GM12878 (cell line): ENCODE results near the gene GFAP. TPM values are rescaled to one million over a fixed set of nuclear protein-coding genes. Genes with fewer than 3 reads are reported as not detected.

Experiments
- ATAC-seq: fragments of 200-7000 bp; cut with Tn5 transposase; 3 replicates; pipeline ENCODE4 v1.9.1; 2020; ENCODE audit warnings: mild to moderate bottlenecking, moderate library complexity
- BruUV-seq: library from RNA; stranded (reverse); fragments of 400-500 nt; replicated peaks from 2 replicates; lab custom pipeline; 2021; lab: Mats Ljungman, UMichigan
- CTCF ChIA-PET: fragments of 300-600 bp; sonication (Branson Sonifier 250); formaldehyde crosslinking; extraction: SDS; loops from one replicate; lab custom pipeline; 2021; ENCODE audit warnings: inconsistent platforms; lab: Yijun Ruan, JAX
- POLR2A ChIA-PET: fragments of 350-600 bp; formaldehyde crosslinking; extraction: SDS; loops from one replicate; lab custom pipeline; 2021; ENCODE audit warnings: inconsistent platforms; lab: Charles Lee
- RAD21 ChIA-PET: fragments of 300-600 bp; sonication (Branson Sonifier 250); formaldehyde crosslinking; loops from one replicate; lab custom pipeline; 2023; ENCODE audit warnings: antibody characterized with exemption; ENCODE audit not compliant: unreplicated experiment; lab: Charles Lee
- SMC1A ChIA-PET: fragments of 300-600 bp; sonication (Branson Sonifier 250); formaldehyde crosslinking; loops from one replicate; lab custom pipeline; 2023; ENCODE audit not compliant: unreplicated experiment, uncharacterized antibody; lab: Charles Lee
- DNase-seq: peaks from one replicate; pipeline ENCODE4 v3.0.0-alpha.2; 2011; ENCODE audit warnings: low read depth, low spot score
- FAIRE-seq: peaks from 3 replicates; lab custom pipeline; 2011; peaks lifted over from hg19 to GRCh38; lab: Jason Lieb, UNC
- H2AFZ ChIP-seq: 2 replicates; pipeline ENCODE4 v1.6.0; 2011; ENCODE audit warnings: low read depth, low read length, control low read depth; ENCODE audit not compliant: control insufficient read depth
- H3K27ac ChIP-seq: 2 replicates; pipeline ENCODE4 v1.5.1; 2011; ENCODE audit warnings: control low read depth; ENCODE audit not compliant: control insufficient read depth, insufficient read depth
- H3K27me3 ChIP-seq, 2 experiments: replicated peaks in 1 of 2; 2 replicates each; pipeline versions ENCODE4 v1.6.0 to v1.6.1; 2011; ENCODE audit warnings: low read length in 1 of 2; ENCODE audit not compliant: control insufficient read depth in 2 of 2, insufficient read depth in 2 of 2
- H3K36me3 ChIP-seq, 2 experiments: 2 replicates each; pipeline ENCODE4 v1.5.1; 2011; ENCODE audit warnings: low read length in 1 of 2; ENCODE audit not compliant: control insufficient read depth in 2 of 2, insufficient read depth in 2 of 2
- H3K4me1 ChIP-seq: 2 replicates; pipeline ENCODE4 v1.6.1; 2011; ENCODE audit warnings: mild to moderate bottlenecking, low read length, moderate library complexity, mixed read lengths; ENCODE audit not compliant: control insufficient read depth, insufficient read depth
- H3K4me2 ChIP-seq: 2 replicates; pipeline ENCODE4 v1.6.0; 2011; ENCODE audit warnings: control low read depth; ENCODE audit not compliant: control insufficient read depth, insufficient read depth
- H3K4me3 ChIP-seq: fragments of 200-600 bp; sonication (generic); 2 replicates; pipeline ENCODE4 v1.5.1; 2016
- H3K79me2 ChIP-seq: 2 replicates; pipeline ENCODE4 v1.6.0; 2011; ENCODE audit warnings: low read length; ENCODE audit not compliant: control insufficient read depth, insufficient read depth
- H3K9ac ChIP-seq: 2 replicates; pipeline ENCODE4 v1.8.0; 2011; ENCODE audit warnings: low read length, control low read depth, mixed read lengths; ENCODE audit not compliant: control insufficient read depth, insufficient read depth
- H3K9me3 ChIP-seq: replicated peaks from 3 replicates; pipeline ENCODE4 v1.5.1; 2011; ENCODE audit warnings: mild to moderate bottlenecking, low read length; ENCODE audit not compliant: control insufficient read depth, insufficient read depth
- H4K20me1 ChIP-seq: 2 replicates; pipeline ENCODE4 v1.6.0; 2011; ENCODE audit not compliant: control insufficient read depth, insufficient read depth
- BMI1 ChIP-seq: fragments of 450-650 bp; IDR thresholded peaks from 2 replicates; pipeline ENCODE4 v1.6.1; 2016; ENCODE audit warnings: mild to moderate bottlenecking, moderate library complexity, borderline replicate concordance
- E2F4 ChIP-seq: IDR thresholded peaks from 2 replicates; pipeline ENCODE4 v1.6.1; 2012; ENCODE audit warnings: low read depth, low read length, improper control_type of control experiment
- ELK1 ChIP-seq: IDR thresholded peaks from 2 replicates; pipeline ENCODE4 v1.6.1; 2012; ENCODE audit warnings: low read depth, low read length, improper control_type of control experiment
- EP300 ChIP-seq, 2 experiments: fragments of 150-350 bp in 1 of 2; IDR thresholded peaks; 2 replicates each; pipeline ENCODE4 v1.6.1; 2011 to 2012; ENCODE audit warnings: low read depth in 2 of 2, low read length in 2 of 2, borderline replicate concordance in 1 of 2, improper control_type of control experiment in 1 of 2, inconsistent platforms in 1 of 2; ENCODE audit not compliant: control insufficient read depth in 1 of 2
- ETV6 ChIP-seq, 2 experiments: fragments of 450-650 bp in 1 of 2; IDR thresholded peaks in 1 of 2; conservative IDR thresholded peaks in 1 of 2; 2 replicates each; pipeline ENCODE4 v1.6.1; 2014; ENCODE audit warnings: antibody characterized with exemption in 1 of 2, borderline replicate concordance in 1 of 2, low read depth in 1 of 2, mild to moderate bottlenecking in 1 of 2, moderate library complexity in 1 of 2
- EZH2 ChIP-seq: IDR thresholded peaks from 2 replicates; pipeline ENCODE4 v1.6.1; 2012; ENCODE audit warnings: low read depth, mild to moderate bottlenecking, control low read depth, inconsistent platforms, low read length, borderline replicate concordance; ENCODE audit not compliant: control insufficient read depth
- RB1 ChIP-seq: fragments of 450-650 bp; formaldehyde crosslinking; IDR thresholded peaks from 2 replicates; pipeline ENCODE4 v1.6.1; 2017; ENCODE audit warnings: mild to moderate bottlenecking, borderline replicate concordance
- RELA ChIP-seq: fragments of 450-650 bp; IDR thresholded peaks from 2 replicates; pipeline ENCODE4 v1.8.0; 2014; ENCODE audit warnings: borderline replicate concordance; ENCODE audit not compliant: partially characterized antibody
- WGBS: methylation state at CpG from one replicate; pipeline ENCODE4 v1.1.6; 2016; ENCODE audit warnings: low lambda C conversion rate; ENCODE audit not compliant: insufficient replicate concordance, insufficient coverage; ENCODE audit errors: missing lambda C conversion rate; 5-methylcytosine and 5-hydroxymethylcytosine counted together
- in situ Hi-C: fragments of 300-500 bp; cut with MboI; formaldehyde crosslinking; loops from 9 replicates; pipeline ENCODE4 v1.14.3; 2018; ENCODE audit warnings: mixed read lengths
- intact Hi-C: fragments of 100-400 bp; cut with micrococcal nuclease; formaldehyde crosslinking; loops from one replicate; pipeline ENCODE4 v1.14.2; 2022; ENCODE audit not compliant: unreplicated experiment
- polyA plus RNA-seq, 11 experiments: library from polyadenylated mRNA; depleted of rRNA in 4 of 11; unstranded in 6 of 11; stranded (reverse) in 5 of 11; fragments of >200 nt; fragmentation: Nextera tagmentation in 4 of 11; fragmentation: Illumina TruSeq in 1 of 11; extraction: Ambion mirVana in 4 of 11; extraction: Trizol in 1 of 11; gene quantifications; 1 replicate in 1 of 11; 2 replicates in 10 of 11; pipeline versions ENCODE4 v1.2.1 to v1.2.3, GENCODE V29; 2011 to 2016; ENCODE audit warnings: inconsistent platforms in 2 of 11, missing spikeins in 2 of 11, low read depth in 1 of 11
- total RNA-seq, 4 experiments: library from RNA; depleted of rRNA in 3 of 4; stranded (reverse); fragments of >200 nt in 3 of 4; fragmentation: Illumina TruSeq in 1 of 4; extraction: Trizol in 1 of 4; gene quantifications; 2 replicates each; pipeline versions ENCODE4 v1.2.1 to v1.2.3, GENCODE V29; 2013 to 2021
- TF ChIP-seq, protein P1 (sequence below): IDR thresholded peaks from 2 replicates; pipeline ENCODE4 v1.6.1; 2011; ENCODE audit warnings: low read depth, mild to moderate bottlenecking, low read length, moderate library complexity, borderline replicate concordance; ENCODE audit errors: extremely low read depth
- TF ChIP-seq, protein P2 (sequence below): fragments of 150-350 bp; IDR thresholded peaks from 2 replicates; pipeline ENCODE4 v1.6.1; 2014; ENCODE audit warnings: mild to moderate bottlenecking, low read depth, low read length

Gene GFAP
- total and polyA plus RNA-seq, 10 of the 15 experiments (the other 5 are each of a cell fraction or from before 2014, with no cell fraction given): 0.04 to 0.25 TPM; not detected in 8

GRCh38 chr17:44904001-44904984 is 11.0 kb downstream of the GFAP start (continued):
- TF ChIP-seq, protein P1, sequence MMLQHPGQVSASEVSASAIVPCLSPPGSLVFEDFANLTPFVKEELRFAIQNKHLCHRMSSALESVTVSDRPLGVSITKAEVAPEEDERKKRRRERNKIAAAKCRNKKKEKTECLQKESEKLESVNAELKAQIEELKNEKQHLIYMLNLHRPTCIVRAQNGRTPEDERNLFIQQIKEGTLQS: no peak
- TF ChIP-seq RB1 (no peak), ETV6 (conservative IDR thresholded peaks at IDR 0.05 in 1 of 2, IDR thresholded peaks at IDR 0.05 in 1 of 2; ENCODE audit: borderline replicate concordance in 1 of 2, low read depth in 1 of 2) (no peak), EZH2 (no peak), RELA (no peak)

- H3K4me1 ChIP-seq: peaks cover 3% of the 10 kb centered on the region; the same call in 1 of the 2 replicates
- H3K9me3 ChIP-seq: no peaks in the 10 kb centered on the region
- H3K79me2 ChIP-seq: peaks cover 11% of the 10 kb centered on the region
- H4K20me1 ChIP-seq: no peaks in the 10 kb centered on the region
- H3K27me3 ChIP-seq: no peaks in the 10 kb centered on the region
- H3K4me3 ChIP-seq: no peak overlapping the region
- in situ Hi-C loops (no loop called here), intact Hi-C loops (no loop called here)
- H3K36me3 ChIP-seq: no peaks in the 10 kb centered on the region
- WGBS: 58% methylated on average over 8 of the region's 8 CpGs
- no peak overlapping the region for H2AFZ ChIP-seq
- ChIA-PET CTCF (interaction anchor here (0.9 to 3.6 kb wide), 4 partner anchors 17 to 270 kb away, joined by 3 to 15 read pairs (median 3); no protein-coding TSS in a partner anchor), SMC1A (interaction anchor here (1.4 kb wide), 1 partner anchor 17 kb away, joined by 4 read pairs; no protein-coding TSS in a partner anchor), POLR2A (no interaction called here), RAD21 (interaction anchor here (0.8 kb wide), 1 partner anchor 15 kb away, joined by 3 read pairs; no protein-coding TSS in a partner anchor)
- ATAC-seq: no peak
- no peak for FAIRE-seq
- no peak overlapping the region for H3K27ac ChIP-seq
- DNase-seq: no peak
- no TSS peak for BruUV-seq
- H3K9ac ChIP-seq: no peak overlapping the region
- no peak overlapping the region for H3K4me2 ChIP-seq
- TF ChIP-seq, protein P2, sequence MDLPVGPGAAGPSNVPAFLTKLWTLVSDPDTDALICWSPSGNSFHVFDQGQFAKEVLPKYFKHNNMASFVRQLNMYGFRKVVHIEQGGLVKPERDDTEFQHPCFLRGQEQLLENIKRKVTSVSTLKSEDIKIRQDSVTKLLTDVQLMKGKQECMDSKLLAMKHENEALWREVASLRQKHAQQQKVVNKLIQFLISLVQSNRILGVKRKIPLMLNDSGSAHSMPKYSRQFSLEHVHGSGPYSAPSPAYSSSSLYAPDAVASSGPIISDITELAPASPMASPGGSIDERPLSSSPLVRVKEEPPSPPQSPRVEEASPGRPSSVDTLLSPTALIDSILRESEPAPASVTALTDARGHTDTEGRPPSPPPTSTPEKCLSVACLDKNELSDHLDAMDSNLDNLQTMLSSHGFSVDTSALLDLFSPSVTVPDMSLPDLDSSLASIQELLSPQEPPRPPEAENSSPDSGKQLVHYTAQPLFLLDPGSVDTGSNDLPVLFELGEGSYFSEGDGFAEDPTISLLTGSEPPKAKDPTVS: no peak
- TF ChIP-seq EP300 (IDR thresholded peaks at IDR 0.05; ENCODE audit: borderline replicate concordance in 1 of 2, control insufficient read depth in 1 of 2, low read depth in 2 of 2, low read length in 2 of 2) (no peak), E2F4 (no peak), ELK1 (no peak), BMI1 (no peak)
Observed at GRCh38 chr17:44903012-44903685, 12.2 kb downstream of the GFAP start.
